GM12878 (cell line): ENCODE data around the gene FMNL2. TPM values are rescaled to one million over a fixed set of nuclear protein-coding genes. Genes with fewer than 3 reads are reported as not detected.

ENCODE experiments used
- ATF2 ChIP-seq: IDR thresholded peaks from 2 replicates; pipeline ENCODE4 v1.6.1; 2012; ENCODE audit warnings: low read length, inconsistent platforms
- BCLAF1 ChIP-seq: fragments of 450-650 bp; IDR thresholded peaks from 2 replicates; pipeline ENCODE4 v1.6.1; 2017; ENCODE audit warnings: antibody characterized with exemption, mild to moderate bottlenecking, moderate library complexity
- BHLHE40 ChIP-seq, 2 experiments: fragments of 450-650 bp in 1 of 2; IDR thresholded peaks; 2 replicates each; pipeline ENCODE4 v1.6.1; 2011 to 2017; ENCODE audit warnings: low read depth in 2 of 2, borderline replicate concordance in 1 of 2, improper control_type of control experiment in 1 of 2, low read length in 1 of 2, mild to moderate bottlenecking in 1 of 2
- CBX5 ChIP-seq: sonication (generic); IDR thresholded peaks from 2 replicates; pipeline ENCODE4 v1.6.1; 2016; ENCODE audit warnings: low read depth, moderate library complexity, mild to moderate bottlenecking, inconsistent platforms
- CREB1 ChIP-seq: IDR thresholded peaks from 2 replicates; pipeline ENCODE4 v1.6.1; 2012; ENCODE audit warnings: low read depth, mild to moderate bottlenecking, inconsistent platforms
- EZH2 ChIP-seq: IDR thresholded peaks from 2 replicates; pipeline ENCODE4 v1.6.1; 2012; ENCODE audit warnings: low read depth, mild to moderate bottlenecking, control low read depth, inconsistent platforms, low read length, borderline replicate concordance; ENCODE audit not compliant: control insufficient read depth
- IKZF1 ChIP-seq: fragments of 450-650 bp; conservative IDR thresholded peaks from 2 replicates; pipeline ENCODE4 v1.6.1; 2017; ENCODE audit warnings: antibody characterized with exemption, mild to moderate bottlenecking
- IRF5 ChIP-seq: fragments of 450-650 bp; IDR thresholded peaks from 2 replicates; pipeline ENCODE4 v1.6.1; 2017; ENCODE audit warnings: borderline replicate concordance
- MTA2 ChIP-seq: fragments of 450-650 bp; IDR thresholded peaks from 2 replicates; pipeline ENCODE4 v1.6.1; 2016; ENCODE audit warnings: low read depth, mild to moderate bottlenecking, moderate library complexity
- NFIC ChIP-seq: IDR thresholded peaks from 2 replicates; pipeline ENCODE4 v1.6.1; 2012; ENCODE audit warnings: low read depth, mild to moderate bottlenecking, inconsistent platforms, low read length, moderate library complexity
- POLR2AphosphoS5 ChIP-seq: IDR thresholded peaks from 2 replicates; pipeline ENCODE4 v1.6.1; 2011; ENCODE audit warnings: mild to moderate bottlenecking, low read length, inconsistent platforms
- RFX5 ChIP-seq: IDR thresholded peaks from 2 replicates; pipeline ENCODE4 v1.6.1; 2011; ENCODE audit warnings: low read depth, low read length, improper control_type of control experiment
- RUNX3 ChIP-seq: IDR thresholded peaks from 2 replicates; pipeline ENCODE4 v1.6.1; 2012; ENCODE audit warnings: low read length, inconsistent platforms
- SPI1 ChIP-seq: IDR thresholded peaks from 2 replicates; pipeline ENCODE4 v1.6.1; 2011; ENCODE audit warnings: low read depth, mild to moderate bottlenecking, low read length, moderate library complexity, borderline replicate concordance; ENCODE audit not compliant: insufficient read depth
- SREBF2 ChIP-seq: IDR thresholded peaks from 2 replicates; pipeline ENCODE4 v1.6.1; 2012; ENCODE audit warnings: mild to moderate bottlenecking, low read length
- STAT3 ChIP-seq: IDR thresholded peaks from 2 replicates; pipeline ENCODE4 v1.6.1; 2011; ENCODE audit warnings: low read depth, low read length, improper control_type of control experiment
- TBL1XR1 ChIP-seq: IDR thresholded peaks from 2 replicates; pipeline ENCODE4 v1.6.1; 2012; ENCODE audit warnings: low read depth, low read length, improper control_type of control experiment
- WRNIP1 ChIP-seq: IDR thresholded peaks from 2 replicates; pipeline ENCODE4 v1.6.1; 2011; ENCODE audit warnings: low read depth, low read length, improper control_type of control experiment, borderline replicate concordance
- ZSCAN29 ChIP-seq: fragments of 450-650 bp; IDR thresholded peaks from 2 replicates; pipeline ENCODE4 v1.6.1; 2017; ENCODE audit warnings: mild to moderate bottlenecking, moderate library complexity
- ZZZ3 ChIP-seq: IDR thresholded peaks from 2 replicates; pipeline ENCODE4 v1.6.1; 2011; ENCODE audit warnings: low read depth; ENCODE audit not compliant: control insufficient read depth, insufficient read length
- polyA plus RNA-seq, 11 experiments: library from polyadenylated mRNA; depleted of rRNA in 4 of 11; unstranded in 6 of 11; stranded (reverse) in 5 of 11; fragments of >200 nt; fragmentation: Nextera tagmentation in 4 of 11; fragmentation: Illumina TruSeq in 1 of 11; extraction: Ambion mirVana in 4 of 11; extraction: Trizol in 1 of 11; gene quantifications; 1 replicate in 1 of 11; 2 replicates in 10 of 11; pipeline versions ENCODE4 v1.2.1 to v1.2.3, GENCODE V29; 2011 to 2016; ENCODE audit warnings: inconsistent platforms in 2 of 11, missing spikeins in 2 of 11, low read depth in 1 of 11
- total RNA-seq, 4 experiments: library from RNA; depleted of rRNA in 3 of 4; stranded (reverse); fragments of >200 nt in 3 of 4; fragmentation: Illumina TruSeq in 1 of 4; extraction: Trizol in 1 of 4; gene quantifications; 2 replicates each; pipeline versions ENCODE4 v1.2.1 to v1.2.3, GENCODE V29; 2013 to 2021
- TF ChIP-seq, protein P1 (sequence below): fragments of 150-350 bp; IDR thresholded peaks from 2 replicates; pipeline ENCODE4 v1.6.1; 2016; ENCODE audit warnings: low read depth, low read length

The FMNL2 gene
- total and polyA plus RNA-seq, 10 of the 15 experiments (the other 5 are each of a cell fraction or from before 2014, with no cell fraction given) = 0.13 to 9.9 (median 0.35) TPM

DNA sequence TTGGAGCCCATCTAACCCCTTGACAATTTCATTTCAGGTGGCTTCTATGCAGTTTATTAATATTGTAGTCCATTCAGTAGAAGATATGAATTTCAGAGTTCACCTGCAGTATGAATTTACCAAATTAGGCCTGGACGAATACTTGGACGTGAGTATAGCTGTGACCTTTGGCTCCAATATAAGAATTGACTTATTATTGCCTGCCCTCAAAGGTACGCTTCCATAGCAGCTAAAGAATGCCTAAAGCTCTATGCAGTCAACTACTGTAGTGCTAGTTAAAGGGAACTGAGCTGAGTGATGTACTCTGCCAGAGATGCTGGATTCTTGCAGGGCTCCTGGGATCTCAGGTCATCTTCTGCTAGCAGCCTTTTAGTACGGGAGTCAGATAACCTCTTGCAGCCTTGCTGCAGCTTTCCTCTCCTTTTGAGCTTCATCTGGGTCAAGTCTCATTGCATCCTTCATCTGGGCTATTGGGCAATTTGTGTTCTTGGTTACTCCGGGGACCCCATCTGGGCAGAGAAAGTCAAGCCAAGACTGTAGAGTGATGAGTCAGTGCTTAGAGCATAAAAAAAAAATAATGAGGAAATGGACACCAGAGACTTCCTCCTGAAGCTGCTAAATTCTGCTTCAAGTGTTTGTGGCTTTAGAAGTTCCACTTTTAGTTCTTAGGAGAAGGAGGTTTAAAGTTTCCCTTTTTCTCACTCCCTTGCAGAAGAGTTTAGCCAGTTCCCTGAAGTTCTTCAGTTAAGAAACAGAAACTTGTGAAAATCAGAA, 276.7 kb downstream of the FMNL2 start (continued):
- TF ChIP-seq IKZF1 (peak; percentile 87), ZSCAN29 (no peak), CREB1 (peak; percentile 43; the same call in 1 of the 2 replicates), IRF5 (no peak), ATF2 (peak; percentile 68; the same call in 1 of the 2 replicates), SPI1 (peak; percentile 85), BHLHE40 (IDR thresholded peaks at IDR 0.05; ENCODE audit: borderline replicate concordance in 1 of 2, low read depth in 2 of 2, low read length in 1 of 2) (0 out of 4 replicates have a peak, but pooled peaks of 1 of the 2 experiments have one; percentile 9), NFIC (peak; percentile 72), TBL1XR1 (no peak; the same call in 1 of the 2 replicates), EZH2 (no peak), CBX5 (no peak), RUNX3 (peak; percentile 81), SREBF2 (no peak), ZZZ3 (no peak), BCLAF1 (no peak), WRNIP1 (no peak), MTA2 (peak; percentile 64; the same call in 1 of the 2 replicates), STAT3 (no peak), RFX5 (no peak), POLR2AphosphoS5 (no peak)
- TF ChIP-seq, protein P1, sequence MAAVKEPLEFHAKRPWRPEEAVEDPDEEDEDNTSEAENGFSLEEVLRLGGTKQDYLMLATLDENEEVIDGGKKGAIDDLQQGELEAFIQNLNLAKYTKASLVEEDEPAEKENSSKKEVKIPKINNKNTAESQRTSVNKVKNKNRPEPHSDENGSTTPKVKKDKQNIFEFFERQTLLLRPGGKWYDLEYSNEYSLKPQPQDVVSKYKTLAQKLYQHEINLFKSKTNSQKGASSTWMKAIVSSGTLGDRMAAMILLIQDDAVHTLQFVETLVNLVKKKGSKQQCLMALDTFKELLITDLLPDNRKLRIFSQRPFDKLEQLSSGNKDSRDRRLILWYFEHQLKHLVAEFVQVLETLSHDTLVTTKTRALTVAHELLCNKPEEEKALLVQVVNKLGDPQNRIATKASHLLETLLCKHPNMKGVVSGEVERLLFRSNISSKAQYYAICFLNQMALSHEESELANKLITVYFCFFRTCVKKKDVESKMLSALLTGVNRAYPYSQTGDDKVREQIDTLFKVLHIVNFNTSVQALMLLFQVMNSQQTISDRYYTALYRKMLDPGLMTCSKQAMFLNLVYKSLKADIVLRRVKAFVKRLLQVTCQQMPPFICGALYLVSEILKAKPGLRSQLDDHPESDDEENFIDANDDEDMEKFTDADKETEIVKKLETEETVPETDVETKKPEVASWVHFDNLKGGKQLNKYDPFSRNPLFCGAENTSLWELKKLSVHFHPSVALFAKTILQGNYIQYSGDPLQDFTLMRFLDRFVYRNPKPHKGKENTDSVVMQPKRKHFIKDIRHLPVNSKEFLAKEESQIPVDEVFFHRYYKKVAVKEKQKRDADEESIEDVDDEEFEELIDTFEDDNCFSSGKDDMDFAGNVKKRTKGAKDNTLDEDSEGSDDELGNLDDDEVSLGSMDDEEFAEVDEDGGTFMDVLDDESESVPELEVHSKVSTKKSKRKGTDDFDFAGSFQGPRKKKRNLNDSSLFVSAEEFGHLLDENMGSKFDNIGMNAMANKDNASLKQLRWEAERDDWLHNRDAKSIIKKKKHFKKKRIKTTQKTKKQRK = no peak
